Right lobe of liver (tissue), 6 donors: ENCODE data around the gene LRP6. TPM values are rescaled to one million over a fixed set of nuclear protein-coding genes. Genes with fewer than 3 reads are reported as not detected.
"Not testable (repeated sequence)": the region's sequence is repeated elsewhere in the genome, so short reads cannot be mapped to it uniquely, and the experiment has no call there.

Experiments
- ATAC-seq, 4 donors: fragments of 200-7000 bp; cut with Tn5 transposase; one replicate each; pipeline ENCODE4 v1.9.1; 2020; ENCODE audit warnings: mild to moderate bottlenecking in 4 of 4, moderate library complexity in 4 of 4
- DNase-seq, 3 donors: peaks; one replicate each; pipeline ENCODE4 v3.0.0-alpha.2; 2020
- H3K27ac ChIP-seq, 3 donors: fragments of 200-600 bp; one replicate each; pipeline ENCODE4 v1.8.0; 2022
- H3K27me3 ChIP-seq, 2 donors: fragments of 200-600 bp; one replicate each; pipeline ENCODE4 v1.8.0; 2022
- H3K36me3 ChIP-seq, 4 donors: fragments of 200-600 bp; sonication (generic) in 1 of 4; one replicate each; pipeline versions ENCODE4 v1.5.1 to v1.8.0; 2017 to 2022; ENCODE audit warnings: control low read depth in 1 of 4
- H3K4me1 ChIP-seq, 4 donors: fragments of 200-600 bp; sonication (generic) in 1 of 4; one replicate each; pipeline versions ENCODE4 v1.5.1 to v1.8.0; 2017 to 2022; ENCODE audit warnings: control low read depth in 1 of 4
- H3K4me3 ChIP-seq, 3 donors: fragments of 200-600 bp; one replicate each; pipeline ENCODE4 v1.8.0; 2022
- H3K9me3 ChIP-seq, 4 donors: fragments of 200-600 bp; sonication (generic) in 1 of 4; one replicate each; pipeline versions ENCODE4 v1.5.1 to v1.8.0; 2017 to 2022; ENCODE audit warnings: control low read depth in 1 of 4
- CTCF ChIP-seq, 4 donors: fragments of 200-600 bp in 3 of 4; fragments of 450-650 bp in 1 of 4; IDR thresholded peaks; one replicate each; pipeline versions ENCODE4 v1.5.1 to v1.8.0; 2016 to 2022; ENCODE audit warnings: antibody characterized with exemption in 4 of 4, mild to moderate bottlenecking in 2 of 4
- POLR2A ChIP-seq: fragments of 450-650 bp; IDR thresholded peaks from one replicate; pipeline ENCODE4 v1.6.1; 2017; ENCODE audit warnings: antibody characterized with exemption, mild to moderate bottlenecking
- WGBS: methylation state at CpG from one replicate; pipeline ENCODE4 v1.1.6; 2018; ENCODE audit warnings: low coverage, low lambda C conversion rate; ENCODE audit not compliant: insufficient coverage; ENCODE audit errors: missing lambda C conversion rate; 5-methylcytosine and 5-hydroxymethylcytosine counted together
- intact Hi-C, 2 donors: fragments of 100-400 bp; cut with DNase I; formaldehyde crosslinking; loops; one replicate each; pipeline versions ENCODE4 v1.11.2 to v1.14.1; 2022
- total RNA-seq, 6 experiments: library from RNA; depleted of rRNA in 2 of 6; stranded (reverse); fragments of >200 nt in 2 of 6; fragmentation: NEBNext Ultra II Directional in 3 of 6; extraction: Animal tissue kit (Norgen Biotek cat#: 25700) in 3 of 6; gene quantifications; one replicate each; pipeline versions ENCODE4 v1.1.0 to v1.2.4, GENCODE V29; 2016 to 2023
- donor health status: DM: no; HTN: yes; CAD: no.
- donor health status: DM: no; HTN: no; CAD: no.
- donor health status: DM: no; HTN: no; CAD: no.
- donor health status: DM: no; HTN: yes; CAD: no.
- donor health status: DM: no; HTN: yes; CAD: no.

The LRP6 gene
- total RNA-seq, 6 experiments from 2014 or later = 19.9 to 32.5 (median 22.2) TPM

GRCh38 chr12:12263909-12264308 is 2.9 kb downstream of the LRP6 start:
- TF ChIP-seq POLR2A = no peak
- TF ChIP-seq CTCF (IDR thresholded peaks at IDR 0.05) = no peak
- no peaks in the 10 kb centered on the region for H3K9me3 ChIP-seq
- 14% methylated on average over 2 of the region's 2 CpGs for WGBS
- H3K4me3 ChIP-seq = peak overlapping the region in 2 of 3 donors; percentile 86 to 89
- H3K27me3 ChIP-seq = no peaks in the 10 kb centered on the region
- H3K36me3 ChIP-seq = no peaks in the 10 kb centered on the region
- intact Hi-C loops = no loop called here
- peak overlapping the region in 1 of 3 donors; percentile 99 for H3K27ac ChIP-seq
- ATAC-seq (no peak), DNase-seq (no peak)
- H3K4me1 ChIP-seq = peaks cover 0 to 8% (median 0%) of the 10 kb centered on the region in 4 donors

DNA sequence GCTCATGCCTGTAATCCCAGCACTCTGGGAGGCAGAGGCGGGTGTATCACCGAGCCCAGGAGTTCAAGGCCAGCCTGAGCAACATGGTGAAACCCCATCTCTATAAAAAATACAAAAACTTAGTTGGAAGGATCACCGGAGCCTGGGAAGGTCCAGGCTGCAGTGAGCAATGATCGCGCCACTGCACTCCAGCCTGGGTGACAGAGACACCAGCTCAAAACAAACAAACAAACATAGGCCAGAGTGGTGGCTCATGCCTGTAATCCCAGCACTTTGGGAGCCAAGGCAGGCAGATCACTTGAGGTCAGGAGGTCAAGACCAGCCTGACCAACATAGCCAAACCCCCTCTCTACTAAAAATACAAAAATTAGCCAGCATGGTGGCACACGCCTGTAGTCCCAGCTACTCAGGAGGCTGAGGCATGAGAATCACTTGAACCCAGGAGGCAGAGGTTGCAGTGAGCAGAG is 10.5 kb downstream of the LRP6 start:
- H3K9me3 ChIP-seq, H3K27me3 ChIP-seq, H3K4me3 ChIP-seq, H3K36me3 ChIP-seq, intact Hi-C loops: not testable (repeated sequence)
- Histone ChIP-seq H3K27ac (peak overlapping the region in 2 of 3 donors; percentile 19 to 46), H3K4me1 (peaks cover 0 to 22% (median 11%) of the 10 kb centered on the region in 4 donors)
- DNase-seq (peak; percentile 50 to 61 (median 56)), ATAC-seq (peak; percentile 93 to 95 (median 94))
- 34% methylated on average over 6 of the region's 6 CpGs for WGBS

DNA sequence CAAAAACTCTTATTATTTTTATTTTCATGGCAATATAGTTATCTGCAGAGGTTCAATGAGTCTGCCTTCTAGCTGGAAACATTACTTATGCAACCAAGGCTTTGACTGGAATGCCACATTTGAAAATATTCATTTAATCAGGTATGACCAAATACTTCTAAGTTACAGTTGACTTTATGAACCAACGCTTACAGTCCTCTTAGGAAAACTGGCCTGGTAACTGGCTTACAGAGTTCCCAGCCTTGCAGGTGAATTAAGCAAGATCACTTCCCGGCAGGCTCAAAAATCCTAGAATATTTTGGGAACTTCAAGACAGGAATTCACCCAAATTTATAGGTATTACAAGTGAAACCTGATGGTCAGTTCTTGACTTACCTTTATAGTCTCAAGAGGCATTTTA is 12.3 kb downstream of the LRP6 start:
- Histone ChIP-seq H3K27me3 (no peaks in the 10 kb centered on the region), H3K9me3 (no peaks in the 10 kb centered on the region), H3K27ac (no peak overlapping the region), H3K4me3 (no peak overlapping the region), H3K4me1 (peaks cover 0 to 22% (median 11%) of the 10 kb centered on the region in 4 donors), H3K36me3 (no peaks in the 10 kb centered on the region)
- intact Hi-C loops = no loop called here
- 28% methylated on average over 2 of the region's 2 CpGs for WGBS
- ATAC-seq (peak in 1 of 4 donors; percentile 29), DNase-seq (no peak)
- TF ChIP-seq CTCF (IDR thresholded peaks at IDR 0.05) = no peak
- TF ChIP-seq POLR2A = no peak

GRCh38 chr12:12249216-12250050 is 17.4 kb downstream of the LRP6 start:
- H3K4me3 ChIP-seq = no peak overlapping the region
- H3K36me3 ChIP-seq = no peaks in the 10 kb centered on the region
- H3K4me1 ChIP-seq = peaks cover 0 to 2% (median under 1%) of the 10 kb centered on the region in 4 donors
- no peak for TF ChIP-seq POLR2A
- TF ChIP-seq CTCF (IDR thresholded peaks at IDR 0.05) = no peak
- no peak for ATAC-seq
- intact Hi-C loops = no loop called here
- no peak overlapping the region for H3K27ac ChIP-seq
- WGBS = 69% methylated on average over 4 of the region's 4 CpGs
- H3K9me3 ChIP-seq = no peaks in the 10 kb centered on the region
- H3K27me3 ChIP-seq = no peaks in the 10 kb centered on the region
- DNase-seq = no peak

DNA sequence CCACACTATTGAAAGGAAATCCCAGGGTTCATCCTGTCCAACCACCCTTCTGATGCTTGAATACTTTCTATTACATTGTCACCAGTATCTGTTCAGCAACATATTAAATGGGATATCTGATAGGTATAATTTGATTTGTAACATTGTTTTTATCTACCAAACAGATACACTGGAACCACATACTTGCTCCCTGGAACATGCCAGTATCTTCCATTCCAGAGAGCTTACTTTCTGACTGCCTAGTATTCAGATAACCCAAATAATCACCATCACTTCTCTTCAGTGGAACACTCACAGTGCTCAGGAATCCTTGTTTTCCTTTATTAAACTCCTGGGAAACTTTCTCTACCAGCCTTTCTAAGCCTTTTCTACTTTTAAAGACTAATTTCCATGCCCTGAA is 19.3 kb downstream of the LRP6 start:
- TF ChIP-seq POLR2A = no peak
- no peak for TF ChIP-seq CTCF (IDR thresholded peaks at IDR 0.05)
- intact Hi-C loops = no loop called here
- DNase-seq (no peak), ATAC-seq (no peak)
- H3K27ac ChIP-seq = no peak overlapping the region
- H3K27me3 ChIP-seq = no peaks in the 10 kb centered on the region
- no peaks in the 10 kb centered on the region for H3K36me3 ChIP-seq
- H3K4me1 ChIP-seq = peaks cover 0 to 4% (median under 1%) of the 10 kb centered on the region in 4 donors
- H3K9me3 ChIP-seq = no peaks in the 10 kb centered on the region
- H3K4me3 ChIP-seq = no peak overlapping the region
